GM19035 (cell line): ENCODE measurements around the gene PSD4.

Experiments
- ATAC-seq: cut with Tn5 transposase; IDR thresholded peaks from one replicate; pipeline ENCODE4 v1.9.1; 2021; ENCODE audit not compliant: unreplicated experiment

PSD4 gene

GRCh38 chr2:113219889-113220641, 46.3 kb downstream of the PSD4 start:
- ATAC-seq = no peak

DNA sequence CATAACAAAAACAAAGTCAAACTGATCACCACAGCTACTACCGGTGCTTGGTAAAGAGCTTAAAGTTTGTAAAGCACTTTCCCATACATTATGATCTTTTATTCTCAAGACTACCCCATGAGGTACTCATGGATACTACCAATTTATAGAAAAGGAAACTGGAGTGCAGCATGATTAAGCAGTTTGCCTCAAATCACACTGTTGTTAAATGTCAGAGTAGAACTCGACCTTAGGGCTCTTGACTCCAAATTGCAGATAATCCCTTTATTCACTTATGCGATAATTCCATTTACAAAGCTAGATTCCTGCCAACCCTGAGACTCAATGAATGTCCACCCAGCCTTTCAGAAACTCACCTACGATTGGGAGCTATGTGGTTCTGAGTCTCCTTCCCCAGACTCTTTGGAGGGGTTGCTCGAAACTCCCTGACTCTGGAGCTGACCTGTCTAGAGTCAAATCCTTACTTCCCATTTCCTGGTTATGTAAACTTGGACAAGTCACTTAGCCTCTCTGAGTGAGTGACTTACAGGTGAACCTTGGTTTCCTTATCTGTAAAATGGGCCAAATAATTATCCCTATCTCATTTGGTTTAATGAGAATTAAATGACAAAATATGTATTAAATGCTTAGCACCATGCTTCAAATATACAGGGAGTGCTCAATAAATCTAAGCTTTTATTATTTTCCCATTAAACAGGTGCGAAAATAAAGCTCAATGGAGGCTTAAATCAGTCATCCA, 47.4 kb downstream of the PSD4 start:
- ATAC-seq = no peak

DNA sequence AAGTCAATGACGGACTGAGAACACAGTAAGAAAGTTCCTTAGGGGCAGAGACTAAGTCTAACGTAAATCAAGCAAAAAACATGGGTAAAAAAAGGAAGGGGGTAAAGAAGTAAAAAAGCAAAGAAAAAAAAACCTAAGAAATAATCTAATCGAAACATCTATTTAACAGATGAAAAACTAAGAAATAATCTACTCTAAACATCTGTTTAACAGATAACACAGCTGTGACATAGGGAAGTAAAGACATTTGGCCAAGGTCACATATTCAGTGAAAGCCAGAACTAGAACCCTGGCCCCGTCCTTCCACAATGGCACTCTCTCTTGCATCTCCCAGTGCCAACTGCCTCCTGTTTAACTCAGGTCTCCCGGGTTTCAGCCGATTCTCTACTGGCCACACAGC, 48.1 kb downstream of the PSD4 start:
- no peak for ATAC-seq

DNA sequence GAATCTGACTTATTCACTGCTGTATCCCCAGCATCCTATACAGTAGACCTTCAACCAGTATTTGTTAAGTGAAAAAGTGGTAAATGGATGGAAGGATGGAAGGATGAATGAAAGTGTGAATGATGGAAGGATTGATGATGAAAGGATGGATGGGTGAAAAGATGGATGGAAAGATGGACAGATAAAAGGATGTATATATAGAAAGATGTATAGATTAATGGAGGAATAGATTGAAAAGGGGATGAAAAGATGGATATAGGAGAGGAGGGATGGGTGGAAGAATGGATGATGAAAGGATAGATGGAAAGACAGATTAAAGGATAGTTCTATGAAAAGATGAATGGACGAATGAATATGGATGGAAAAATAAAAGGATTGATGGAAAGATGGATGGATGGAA, 50.0 kb downstream of the PSD4 start:
- ATAC-seq = no peak

- no peak for ATAC-seq
Observed at GRCh38 chr2:113224647-113225236, 51.0 kb downstream of the PSD4 start.

GRCh38 chr2:113225263-113226259, 51.8 kb downstream of the PSD4 start:
- ATAC-seq = no peak

DNA sequence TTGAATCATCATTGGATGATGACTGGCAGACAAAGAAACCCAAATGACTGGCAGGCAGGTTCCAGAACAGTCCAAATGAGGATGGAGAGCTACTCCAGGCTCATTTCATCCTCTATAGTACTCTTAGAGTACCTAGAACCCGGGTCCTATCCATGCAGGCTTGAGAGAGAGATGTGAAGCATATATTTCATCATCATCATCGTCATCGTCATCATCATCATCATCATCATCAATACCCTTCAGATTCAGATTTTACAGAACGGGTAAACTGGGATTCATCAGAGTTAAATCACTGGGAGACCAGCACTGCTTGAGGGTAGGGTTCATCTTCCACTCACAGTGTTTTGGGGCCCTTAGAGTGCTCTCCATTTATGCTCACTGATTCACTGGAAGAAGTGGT, 52.7 kb downstream of the PSD4 start:
- no peak for ATAC-seq

DNA sequence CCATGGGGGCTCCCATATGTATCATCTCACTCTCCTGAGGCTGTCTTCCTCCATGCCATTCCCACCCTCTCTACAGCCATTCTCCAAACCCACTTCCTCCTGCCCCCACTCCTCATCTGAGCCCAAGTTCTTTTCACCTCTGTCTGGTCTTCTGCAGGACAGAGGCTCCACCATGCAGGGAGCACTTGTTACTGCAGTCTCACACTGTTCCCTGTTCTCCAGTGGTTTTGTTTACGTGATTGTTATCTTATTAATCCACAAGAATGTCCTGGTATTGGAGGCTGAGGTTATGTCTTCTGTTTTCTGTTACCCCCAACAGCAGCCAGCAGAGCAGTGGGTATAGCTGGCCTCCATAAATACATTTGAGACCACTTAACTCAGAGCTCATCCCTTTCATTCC, 53.5 kb downstream of the PSD4 start:
- no peak for ATAC-seq

DNA sequence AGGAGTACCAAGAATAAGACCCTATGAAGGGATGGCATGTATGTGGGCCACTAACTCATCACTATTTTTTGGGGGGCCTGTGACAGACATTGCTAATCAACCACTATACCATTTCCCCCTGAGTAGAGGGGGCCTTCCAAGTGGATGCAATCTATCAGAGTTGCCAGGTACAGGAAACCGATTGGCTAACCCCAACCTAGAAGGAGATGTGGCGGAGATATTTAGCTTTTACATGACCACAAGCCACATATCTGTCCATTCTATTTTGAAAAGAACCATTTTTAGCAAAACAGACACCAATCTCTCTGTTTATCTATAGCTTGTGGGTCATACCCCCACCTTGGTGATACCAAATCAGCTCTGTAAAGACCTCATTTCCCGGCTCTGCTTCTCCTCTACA, 53.9 kb downstream of the PSD4 start:
- no peak for ATAC-seq

DNA sequence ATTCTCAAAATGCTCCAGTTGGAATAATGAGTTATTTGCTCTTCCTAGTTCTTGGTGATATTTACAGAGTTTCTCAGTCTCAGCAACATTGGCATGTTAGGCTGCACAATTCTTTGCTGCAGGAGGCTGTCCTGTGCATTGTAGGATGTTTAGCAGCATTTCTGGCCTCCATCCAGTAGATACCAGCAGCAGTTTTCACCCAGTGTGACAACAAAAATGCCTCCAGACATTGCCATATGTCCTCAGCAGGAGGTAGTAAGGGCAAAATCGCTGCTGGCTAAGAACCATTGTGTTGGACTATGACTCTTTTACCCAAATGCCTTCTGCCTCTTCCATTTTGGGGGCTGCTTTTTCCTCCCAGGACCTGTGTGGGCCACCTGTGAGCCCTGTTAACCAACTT, 54.6 kb downstream of the PSD4 start:
- no peak for ATAC-seq

DNA sequence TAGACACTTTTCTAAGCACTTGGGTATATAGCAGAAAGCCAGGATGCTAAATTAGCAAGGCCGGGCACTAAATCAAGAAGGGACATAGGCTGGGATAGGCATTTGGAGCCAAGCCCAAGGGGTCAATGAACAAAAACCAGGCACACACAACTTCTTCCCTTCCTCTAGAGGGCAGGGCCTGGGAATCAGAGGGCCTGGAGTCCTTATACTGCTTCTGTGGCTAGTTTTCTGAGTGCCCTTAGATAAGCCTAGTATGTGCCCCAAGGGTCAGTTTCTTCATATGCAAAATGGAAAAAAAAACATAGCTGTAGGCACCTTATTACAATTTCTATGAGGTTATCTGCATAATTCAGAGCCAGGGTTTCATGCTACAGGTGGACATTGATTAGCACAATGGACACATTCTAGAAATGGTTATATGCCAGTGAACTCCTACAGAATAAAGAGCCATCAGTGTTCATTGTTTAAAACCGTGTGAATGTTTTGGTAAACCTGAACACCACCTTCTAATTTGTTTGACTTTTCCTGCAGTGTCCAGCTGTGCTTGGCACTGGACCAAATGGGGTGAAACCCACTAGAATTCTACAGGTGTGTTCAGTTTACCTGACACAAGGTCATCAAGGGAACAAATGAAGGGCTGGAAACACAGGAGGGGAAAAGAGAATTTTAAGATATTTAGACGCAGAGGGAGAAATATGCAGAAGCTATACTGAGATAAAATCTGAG, 55.4 kb downstream of the PSD4 start:
- ATAC-seq = no peak

DNA sequence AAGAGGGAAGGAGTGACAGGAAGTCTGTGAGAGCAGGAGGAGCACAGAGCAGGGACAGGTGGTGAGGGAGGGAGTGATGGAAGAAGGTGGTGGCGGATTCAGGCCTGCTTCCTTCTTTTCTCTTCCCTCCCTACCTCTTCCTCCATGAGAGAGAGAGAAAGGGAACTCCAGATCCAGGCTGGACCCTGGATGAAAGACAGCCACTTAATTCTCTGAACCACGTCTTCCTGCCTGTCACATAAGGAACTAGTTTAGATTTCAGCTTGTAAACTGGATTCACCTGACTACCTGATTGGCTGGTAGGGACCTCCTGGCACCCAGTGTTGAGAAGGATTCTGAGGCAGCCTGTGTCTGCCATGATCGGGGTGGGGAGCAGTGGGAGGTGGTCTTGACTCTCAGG, 56.0 kb downstream of the PSD4 start:
- ATAC-seq = no peak

DNA sequence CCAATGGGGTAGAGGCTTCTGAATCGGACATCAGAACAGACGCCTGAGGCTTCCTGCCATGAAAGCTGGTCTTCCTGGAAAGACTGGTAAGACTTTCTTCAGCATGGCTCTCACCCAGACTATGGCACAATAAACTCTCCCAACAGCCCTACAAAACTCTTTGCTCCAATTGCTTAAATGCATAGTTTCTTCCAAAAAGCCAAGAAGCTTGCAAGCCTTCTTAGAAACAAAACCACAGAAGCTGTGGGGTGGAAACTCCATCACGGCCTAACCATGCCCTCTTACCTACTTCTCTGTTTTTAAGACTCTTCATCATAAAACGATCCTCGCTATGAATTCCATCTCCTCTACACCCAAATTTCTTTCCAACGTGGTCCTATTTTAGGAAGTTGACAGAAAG, 56.8 kb downstream of the PSD4 start:
- no peak for ATAC-seq

GRCh38 chr2:113231064-113231463, 57.3 kb downstream of the PSD4 start:
- no peak for ATAC-seq

- ATAC-seq = no peak
Observed at GRCh38 chr2:113232123-113232522, 58.4 kb downstream of the PSD4 start.

DNA sequence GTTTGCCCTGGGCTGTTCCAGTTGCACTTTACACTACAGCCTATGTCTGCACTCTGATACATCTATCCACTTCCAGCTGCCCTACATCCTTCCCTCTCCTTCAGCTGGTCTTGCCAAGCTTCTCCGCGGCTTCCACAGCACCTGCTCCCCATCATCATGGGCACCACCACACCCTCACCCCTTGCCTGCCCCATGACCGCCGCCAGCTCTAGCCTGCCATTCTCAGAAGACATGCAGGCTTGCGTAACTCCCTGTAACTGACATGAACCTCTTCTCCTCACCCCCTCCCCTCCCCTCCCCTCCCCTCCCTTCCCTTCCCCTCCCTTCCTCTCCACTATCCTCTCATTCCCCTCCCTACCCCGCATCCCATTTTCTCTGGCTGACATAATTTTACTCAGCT, 59.0 kb downstream of the PSD4 start:
- ATAC-seq = no peak

- no peak for ATAC-seq
Observed at GRCh38 chr2:113233593-113234550, 60.1 kb downstream of the PSD4 start.

GRCh38 chr2:113234721-113235346, 61.1 kb downstream of the PSD4 start:
- no peak for ATAC-seq
